Mesenchymal stem cell (in vitro differentiated cells and primary cell): Measurements from ENCODE around the gene SNAI3.

ENCODE experiments used
- DNase-seq: peaks from one replicate; pipeline ENCODE4 v3.0.0-alpha.2; 2013
- H2AFZ ChIP-seq: one replicate; pipeline ENCODE4 v1.6.1; 2013; ENCODE audit warnings: low read depth, mild to moderate bottlenecking, control low read depth, inconsistent platforms, low read length, moderate library complexity
- H2AK5ac ChIP-seq: 2 replicates; pipeline ENCODE4 v1.6.1; 2013; ENCODE audit warnings: low read length, moderate library complexity, mild to moderate bottlenecking, inconsistent platforms; ENCODE audit not compliant: severe bottlenecking
- H2BK120ac ChIP-seq: one replicate; pipeline ENCODE4 v1.6.1; 2013; ENCODE audit warnings: low read depth, mild to moderate bottlenecking, inconsistent platforms, low read length, moderate library complexity
- H2BK12ac ChIP-seq, 2 experiments: one replicate each; pipeline ENCODE4 v1.6.1; 2013; ENCODE audit warnings: inconsistent platforms in 2 of 2, low read length in 2 of 2, mild to moderate bottlenecking in 2 of 2, moderate library complexity in 2 of 2, control low read depth in 1 of 2
- H2BK15ac ChIP-seq: one replicate; pipeline ENCODE4 v1.6.1; 2013; ENCODE audit warnings: mild to moderate bottlenecking, low read depth, inconsistent platforms; ENCODE audit not compliant: poor library complexity, severe bottlenecking
- H2BK5ac ChIP-seq: 2 replicates; pipeline ENCODE4 v1.6.1; 2013; ENCODE audit warnings: low read depth, mild to moderate bottlenecking, low read length, control low read depth, inconsistent platforms; ENCODE audit not compliant: poor library complexity, severe bottlenecking
- H3K14ac ChIP-seq, 2 experiments: one replicate each; pipeline ENCODE4 v1.6.1; 2013; ENCODE audit warnings: inconsistent platforms in 2 of 2, low read length in 2 of 2, control low read depth in 1 of 2, mild to moderate bottlenecking in 1 of 2, moderate library complexity in 1 of 2
- H3K18ac ChIP-seq, 2 experiments: one replicate each; pipeline ENCODE4 v1.6.1; 2013; ENCODE audit warnings: inconsistent platforms in 2 of 2, low read length in 2 of 2, control low read depth in 1 of 2, low read depth in 1 of 2, mild to moderate bottlenecking in 1 of 2
- H3K23ac ChIP-seq, 2 experiments: one replicate each; pipeline ENCODE4 v1.6.1; 2013; ENCODE audit warnings: inconsistent platforms in 2 of 2, low read length in 2 of 2, mild to moderate bottlenecking in 2 of 2, moderate library complexity in 2 of 2, control low read depth in 1 of 2
- H3K27ac ChIP-seq: 2 replicates; pipeline ENCODE4 v1.5.1; 2013; ENCODE audit warnings: mild to moderate bottlenecking, moderate library complexity, low read length, control low read depth, inconsistent platforms; ENCODE audit not compliant: poor library complexity, severe bottlenecking
- H3K27me3 ChIP-seq, 2 experiments: 2 replicates each; pipeline versions ENCODE4 v1.6.1 to v1.7.0; 2013; ENCODE audit warnings: low read length in 2 of 2, mild to moderate bottlenecking in 2 of 2, moderate library complexity in 2 of 2, control low read depth in 1 of 2, inconsistent platforms in 1 of 2; ENCODE audit not compliant: control insufficient read depth in 1 of 2, insufficient read depth in 1 of 2
- H3K36me3 ChIP-seq, 2 experiments: 2 replicates each; pipeline versions ENCODE4 v1.6.1 to v1.7.0; 2013; ENCODE audit warnings: low read length in 2 of 2, control low read depth in 1 of 2, inconsistent platforms in 1 of 2, low read depth in 1 of 2, mild to moderate bottlenecking in 1 of 2; ENCODE audit not compliant: insufficient read depth in 2 of 2, control insufficient read depth in 1 of 2
- H3K4ac ChIP-seq, 2 experiments: one replicate each; pipeline ENCODE4 v1.6.1; 2013; ENCODE audit warnings: inconsistent platforms in 2 of 2, low read length in 2 of 2, mild to moderate bottlenecking in 2 of 2, moderate library complexity in 2 of 2, control low read depth in 1 of 2, low read depth in 1 of 2
- H3K4me1 ChIP-seq: 2 replicates; pipeline ENCODE4 v1.6.1; 2013; ENCODE audit warnings: low read depth, low read length, control low read depth; ENCODE audit not compliant: control insufficient read depth, insufficient read depth
- H3K4me2 ChIP-seq: 2 replicates; pipeline ENCODE4 v1.6.1; 2013; ENCODE audit warnings: low read length, mild to moderate bottlenecking, inconsistent platforms; ENCODE audit not compliant: poor library complexity, severe bottlenecking
- H3K4me3 ChIP-seq, 2 experiments: 2 replicates each; pipeline versions ENCODE4 v1.5.1 to v1.7.0; 2013; ENCODE audit warnings: low read length in 2 of 2, mild to moderate bottlenecking in 2 of 2, control low read depth in 1 of 2, low read depth in 1 of 2; ENCODE audit not compliant: insufficient read depth in 1 of 2
- H3K79me1 ChIP-seq: replicated peaks from 2 replicates; pipeline ENCODE4 v1.6.1; 2013; ENCODE audit warnings: mild to moderate bottlenecking, control low read depth, low read length, inconsistent platforms; ENCODE audit not compliant: poor library complexity, severe bottlenecking
- H3K9ac ChIP-seq: 2 replicates; pipeline ENCODE4 v1.7.0; 2013; ENCODE audit warnings: mild to moderate bottlenecking, low read length, moderate library complexity
- H3K9me3 ChIP-seq: 2 replicates; pipeline ENCODE4 v1.7.0; 2013; ENCODE audit warnings: mild to moderate bottlenecking, low read length; ENCODE audit not compliant: control insufficient read depth
- H4K8ac ChIP-seq: one replicate; pipeline ENCODE4 v1.6.1; 2013; ENCODE audit warnings: inconsistent platforms, mild to moderate bottlenecking, low read length, moderate library complexity
- H4K91ac ChIP-seq: one replicate; pipeline ENCODE4 v1.6.1; 2013; ENCODE audit warnings: mild to moderate bottlenecking, low read length, inconsistent platforms
- WGBS: methylation state at CpG from one replicate; pipeline ENCODE4 v1.1.7; 2013; ENCODE audit warnings: mixed read lengths; 5-methylcytosine and 5-hydroxymethylcytosine counted together

Gene SNAI3

DNA sequence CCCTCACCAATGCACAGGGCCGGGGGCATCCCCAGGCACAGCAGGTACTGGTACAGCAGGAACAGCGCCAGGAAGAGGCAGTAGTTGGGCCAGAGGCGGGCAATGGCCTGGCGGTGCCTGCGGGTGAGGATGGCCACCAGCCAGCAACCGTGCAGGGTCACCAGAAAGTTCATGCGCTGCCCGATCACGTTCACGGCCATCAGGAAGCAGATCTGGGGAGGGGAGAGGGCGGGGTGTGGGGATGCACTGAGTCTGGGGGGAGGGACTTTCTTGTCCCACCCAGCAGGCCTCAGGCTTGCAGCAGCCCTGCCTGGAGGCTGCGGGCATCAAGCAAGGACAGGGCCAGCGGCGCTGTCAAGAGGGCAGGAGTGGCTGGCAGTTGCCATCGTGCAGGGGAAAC, 45.4 kb upstream of the SNAI3 start:
- Histone ChIP-seq H3K79me1 (peaks cover 6% of the 10 kb centered on the region), H2BK15ac (no peak overlapping the region), H3K4me2 (no peak overlapping the region), H2AK5ac (no peak overlapping the region), H2BK5ac (no peak overlapping the region), H3K4ac (no peak overlapping the region), H4K91ac (no peak overlapping the region), H3K9me3 (no peaks in the 10 kb centered on the region), H3K27ac (no peak overlapping the region), H3K14ac (peak overlapping the region in 1 of 2 experiments; percentile 41), H3K36me3 (peaks cover 65 to 84% of the 10 kb centered on the region in 2 experiments), H4K8ac (no peak overlapping the region), H2AFZ (no peak overlapping the region), H2BK12ac (peak overlapping the region in 1 of 2 experiments; percentile 19), H2BK120ac (no peak overlapping the region), H3K9ac (no peak overlapping the region), H3K27me3 (no peaks in the 10 kb centered on the region), H3K4me3 (no peak overlapping the region), H3K4me1 (peaks cover 21% of the 10 kb centered on the region), H3K23ac (no peak overlapping the region), H3K18ac (no peak overlapping the region)
- no peak for DNase-seq
- WGBS = 92% methylated on average over 10 of the region's 15 CpGs

DNA sequence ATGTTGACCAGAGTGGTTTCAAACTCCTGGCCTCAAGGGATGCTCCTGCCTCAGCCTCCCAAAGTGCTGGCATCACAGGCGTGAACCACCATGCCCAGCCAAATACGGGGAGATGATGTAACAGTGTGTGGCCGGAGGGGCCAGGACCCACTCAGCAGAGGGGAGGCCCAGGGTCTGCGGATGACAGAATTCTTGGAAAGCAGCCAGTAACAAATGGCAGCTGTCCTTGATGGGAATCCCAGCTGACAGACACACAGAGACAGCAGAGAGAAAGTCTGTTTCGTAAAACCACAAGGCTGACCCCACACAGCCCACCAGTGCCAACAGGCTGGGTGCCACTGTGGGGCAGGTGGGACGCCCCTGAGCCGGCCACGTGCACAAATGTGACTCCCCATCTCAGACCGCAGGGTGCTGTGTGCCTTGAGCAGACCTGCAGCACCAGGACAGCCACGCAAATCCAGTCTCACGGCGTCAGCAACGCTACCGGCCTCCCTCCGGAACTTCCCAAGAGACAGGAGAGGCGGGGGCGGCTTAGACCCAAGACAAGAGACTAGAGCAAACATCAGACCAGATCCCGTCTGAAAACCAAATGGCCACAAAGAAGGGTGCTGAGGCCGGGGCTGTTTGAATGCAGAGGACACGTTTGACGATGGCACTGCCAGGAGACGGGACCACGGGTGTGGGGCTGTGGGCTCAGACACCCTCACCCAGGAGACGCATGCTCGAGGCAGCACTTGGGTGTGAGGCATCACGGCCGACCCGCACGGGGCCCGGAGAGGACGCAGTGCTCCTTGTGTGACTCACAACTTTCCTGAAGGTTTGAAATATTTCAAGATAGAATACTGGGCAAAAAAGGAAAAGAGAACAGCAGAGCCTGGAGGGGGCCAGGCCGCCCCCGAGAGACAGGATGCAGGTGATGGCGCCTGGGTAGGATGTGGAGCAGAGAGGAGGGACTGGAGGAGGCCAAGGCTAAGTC, 44.6 kb upstream of the SNAI3 start:
- H3K36me3 ChIP-seq = peaks cover 69 to 84% of the 10 kb centered on the region in 2 experiments
- no peak for DNase-seq
- H2BK120ac ChIP-seq = no peak overlapping the region
- no peak overlapping the region for H3K9ac ChIP-seq
- no peak overlapping the region for H2AK5ac ChIP-seq
- no peak overlapping the region for H3K23ac ChIP-seq
- no peak overlapping the region for H2AFZ ChIP-seq
- H3K9me3 ChIP-seq = no peaks in the 10 kb centered on the region
- peaks cover 5% of the 10 kb centered on the region for H3K79me1 ChIP-seq
- no peak overlapping the region for H3K4me2 ChIP-seq
- no peak overlapping the region for H4K8ac ChIP-seq
- no peak overlapping the region for H2BK12ac ChIP-seq
- H3K18ac ChIP-seq = no peak overlapping the region
- H3K14ac ChIP-seq = no peak overlapping the region
- H2BK15ac ChIP-seq = no peak overlapping the region
- peaks cover 21% of the 10 kb centered on the region for H3K4me1 ChIP-seq
- H3K4ac ChIP-seq = no peak overlapping the region
- H3K4me3 ChIP-seq = no peak overlapping the region
- peak overlapping the region; percentile 11 for H4K91ac ChIP-seq
- H3K27me3 ChIP-seq = no peaks in the 10 kb centered on the region
- WGBS = 77% methylated on average over 34 of the region's 34 CpGs
- no peak overlapping the region for H3K27ac ChIP-seq
- H2BK5ac ChIP-seq = no peak overlapping the region

DNA sequence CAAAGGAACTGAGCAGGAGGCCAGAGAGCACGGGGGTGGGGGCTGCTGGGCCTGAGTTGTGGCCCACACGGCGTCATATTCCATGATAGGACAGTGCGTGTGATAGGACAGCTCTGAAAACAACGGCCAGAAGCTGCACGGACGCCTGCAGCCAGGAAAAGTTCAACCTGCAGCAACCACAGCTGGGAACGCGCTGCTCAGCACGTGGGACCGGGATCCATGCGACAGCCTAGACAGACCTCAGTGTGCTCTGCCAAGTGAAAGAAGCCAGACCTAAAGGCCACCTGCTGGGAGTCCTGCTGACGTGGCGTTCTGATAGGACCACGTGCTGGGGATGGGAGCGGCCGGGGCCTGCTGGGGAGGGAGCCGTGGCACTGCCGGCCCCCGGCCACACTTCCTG, 41.6 kb upstream of the SNAI3 start:
- Histone ChIP-seq H3K4me3 (no peak overlapping the region), H3K18ac (no peak overlapping the region), H3K4me2 (peak overlapping the region; percentile 10), H4K8ac (no peak overlapping the region), H3K9me3 (no peaks in the 10 kb centered on the region), H2BK12ac (peak overlapping the region in 1 of 2 experiments; percentile 24), H3K4me1 (peaks cover 21% of the 10 kb centered on the region), H3K79me1 (peaks cover 5% of the 10 kb centered on the region), H4K91ac (no peak overlapping the region), H3K4ac (no peak overlapping the region), H2AK5ac (no peak overlapping the region), H3K36me3 (peaks cover 70 to 83% of the 10 kb centered on the region in 2 experiments), H2BK15ac (no peak overlapping the region), H3K14ac (no peak overlapping the region), H2BK120ac (no peak overlapping the region), H3K27ac (no peak overlapping the region), H2BK5ac (peak overlapping the region; percentile 53), H3K9ac (no peak overlapping the region), H2AFZ (no peak overlapping the region), H3K23ac (peak overlapping the region in 1 of 2 experiments; percentile 19), H3K27me3 (no peaks in the 10 kb centered on the region)
- WGBS = 66% methylated on average over 20 of the region's 20 CpGs
- DNase-seq = no peak

DNA sequence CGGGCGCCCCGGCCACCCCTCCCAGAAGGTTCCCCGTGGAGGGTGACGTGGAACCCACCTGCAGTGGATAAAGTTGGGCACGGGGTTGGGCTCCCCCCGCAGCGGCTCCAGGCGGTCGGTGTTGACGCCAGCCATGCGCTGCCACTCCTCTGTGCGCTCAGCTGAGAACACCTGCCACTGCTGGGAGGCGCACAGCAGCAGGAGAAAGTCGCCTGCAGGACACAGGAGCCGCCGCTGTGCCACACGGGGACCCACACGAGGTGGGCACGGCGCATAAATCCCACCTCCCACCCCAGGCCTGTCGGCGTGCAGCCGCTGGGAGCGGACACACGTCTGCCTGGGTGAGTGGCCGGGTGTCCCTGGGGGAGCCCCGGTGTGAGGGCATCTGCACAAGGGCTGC, 40.7 kb upstream of the SNAI3 start:
- no peak overlapping the region for H4K91ac ChIP-seq
- no peak overlapping the region for H3K4ac ChIP-seq
- DNase-seq = no peak
- H3K14ac ChIP-seq = no peak overlapping the region
- H3K36me3 ChIP-seq = peaks cover 71 to 83% of the 10 kb centered on the region in 2 experiments
- H2AFZ ChIP-seq = no peak overlapping the region
- no peak overlapping the region for H4K8ac ChIP-seq
- H2AK5ac ChIP-seq = no peak overlapping the region
- no peak overlapping the region for H3K4me3 ChIP-seq
- H3K18ac ChIP-seq = no peak overlapping the region
- no peak overlapping the region for H2BK5ac ChIP-seq
- H3K79me1 ChIP-seq = peaks cover 5% of the 10 kb centered on the region
- H3K4me1 ChIP-seq = peaks cover 22% of the 10 kb centered on the region
- no peak overlapping the region for H3K4me2 ChIP-seq
- H3K9ac ChIP-seq = no peak overlapping the region
- H3K27ac ChIP-seq = no peak overlapping the region
- no peak overlapping the region for H3K23ac ChIP-seq
- no peak overlapping the region for H2BK120ac ChIP-seq
- H3K27me3 ChIP-seq = no peaks in the 10 kb centered on the region
- no peak overlapping the region for H2BK12ac ChIP-seq
- no peaks in the 10 kb centered on the region for H3K9me3 ChIP-seq
- H2BK15ac ChIP-seq = no peak overlapping the region
- 95% methylated on average over 28 of the region's 28 CpGs for WGBS
